Liver (tissue), 9 donors: ENCODE measurements around the gene BNC2. TPM values are rescaled to one million over a fixed set of nuclear protein-coding genes. Genes with fewer than 3 reads are reported as not detected.
A peak's percentile ranks its signal among the peaks of the same experiment; 100 is the strongest.

Experiments
- DNase-seq: peaks from one replicate; pipeline ENCODE4 v3.0.0-alpha.2; 2017; ENCODE audit warnings: low spot score
- H3K27ac ChIP-seq, 2 donors: one replicate each; pipeline ENCODE4 v1.7.0; 2013; ENCODE audit warnings: inconsistent platforms in 2 of 2, low read length in 2 of 2, control low read depth in 1 of 2, low read depth in 1 of 2, mild to moderate bottlenecking in 1 of 2
- H3K27me3 ChIP-seq, 4 donors: one replicate each; pipeline versions ENCODE4 v1.6.1 to v1.7.0; 2013; ENCODE audit warnings: low read length in 3 of 4, inconsistent platforms in 1 of 4, mild to moderate bottlenecking in 1 of 4, moderate library complexity in 1 of 4; ENCODE audit not compliant: control insufficient read depth in 4 of 4, insufficient read depth in 4 of 4
- H3K36me3 ChIP-seq, 4 donors: one replicate each; pipeline versions ENCODE4 v1.6.1 to v1.7.0; 2013; ENCODE audit warnings: low read length in 3 of 4, mild to moderate bottlenecking in 3 of 4, low read depth in 1 of 4, moderate library complexity in 1 of 4; ENCODE audit not compliant: control insufficient read depth in 4 of 4, insufficient read depth in 3 of 4
- H3K4me1 ChIP-seq, 4 donors: one replicate each; pipeline versions ENCODE4 v1.6.1 to v1.7.0; 2013; ENCODE audit warnings: low read length in 3 of 4, mild to moderate bottlenecking in 3 of 4, moderate library complexity in 1 of 4; ENCODE audit not compliant: control insufficient read depth in 4 of 4, insufficient read depth in 4 of 4
- H3K4me3 ChIP-seq, 3 donors: one replicate each; pipeline versions ENCODE4 v1.6.1 to v1.7.0; 2013; ENCODE audit warnings: low read length in 3 of 3, control low read depth in 1 of 3, low read depth in 1 of 3, mild to moderate bottlenecking in 1 of 3
- H3K9ac ChIP-seq, 2 donors: one replicate each; pipeline ENCODE4 v1.7.0; 2013; ENCODE audit warnings: low read length in 2 of 2, mild to moderate bottlenecking in 2 of 2, moderate library complexity in 2 of 2, control low read depth in 1 of 2, low read depth in 1 of 2
- H3K9me3 ChIP-seq, 4 donors: one replicate each; pipeline versions ENCODE4 v1.6.1 to v1.7.0; 2013; ENCODE audit warnings: low read length in 3 of 4; ENCODE audit not compliant: control insufficient read depth in 4 of 4
- FOXA1 ChIP-seq: IDR thresholded peaks from 2 replicates; pipeline ENCODE4 v1.6.1; 2016; ENCODE audit warnings: antibody characterized with exemption
- FOXA2 ChIP-seq: IDR thresholded peaks from 2 replicates; pipeline ENCODE4 v1.6.1; 2016; ENCODE audit warnings: antibody characterized with exemption
- HNF4A ChIP-seq, 2 donors: conservative IDR thresholded peaks; 2 replicates each; pipeline ENCODE4 v1.6.1; 2016; ENCODE audit warnings: antibody characterized with exemption in 2 of 2, mild to moderate bottlenecking in 2 of 2
- JUND ChIP-seq, 2 donors: IDR thresholded peaks; 2 replicates each; pipeline ENCODE4 v1.6.1; 2016; ENCODE audit warnings: antibody characterized with exemption in 2 of 2
- NR2F2 ChIP-seq: IDR thresholded peaks from 2 replicates; pipeline ENCODE4 v1.6.1; 2016; ENCODE audit warnings: antibody characterized with exemption
- RAD21 ChIP-seq, 2 donors: IDR thresholded peaks; 2 replicates each; pipeline ENCODE4 v1.6.1; 2016; ENCODE audit warnings: antibody characterized with exemption in 2 of 2, mild to moderate bottlenecking in 2 of 2
- SP1 ChIP-seq: IDR thresholded peaks from 2 replicates; pipeline ENCODE4 v1.6.1; 2018; ENCODE audit warnings: antibody characterized with exemption, mild to moderate bottlenecking
- WGBS: extraction: QIAGEN DNeasy Blood & Tissue Kit; methylation state at CpG from one replicate; pipeline ENCODE4 v1.1.7; 2013; 5-methylcytosine and 5-hydroxymethylcytosine counted together
- polyA plus RNA-seq, 2 donors: library from polyadenylated mRNA; stranded (reverse) in 1 of 2; unstranded in 1 of 2; fragments of 200-250 nt in 1 of 2; fragments of >200 nt in 1 of 2; fragmentation: Nextera tagmentation in 1 of 2; extraction: Ambion mirVana in 1 of 2; gene quantifications; one replicate each; pipeline versions ENCODE4 v1.2.1 to v1.2.3, GENCODE V29; 2013 to 2015
- total RNA-seq, 2 donors: library from RNA; depleted of rRNA; stranded (reverse); fragments of >200 nt; gene quantifications; one replicate each; pipeline ENCODE4 v1.2.3, GENCODE V29; 2014
- TF ChIP-seq, protein P1 (sequence below): IDR thresholded peaks from 2 replicates; pipeline ENCODE4 v1.6.1; 2016; ENCODE audit warnings: antibody characterized with exemption
- TF ChIP-seq, protein P2 (sequence below): IDR thresholded peaks from 2 replicates; pipeline ENCODE4 v1.6.1; 2016; ENCODE audit warnings: antibody characterized with exemption, mild to moderate bottlenecking
- TF ChIP-seq, protein P3 (sequence below): fragments of 150-350 bp; IDR thresholded peaks from 2 replicates; pipeline ENCODE4 v1.5.1; 2017; ENCODE audit warnings: improper control_type of control experiment, low read depth, low read length; ENCODE audit not compliant: missing input control
- TF ChIP-seq, protein P4 (sequence below): IDR thresholded peaks from 2 replicates; pipeline ENCODE4 v1.6.1; 2016; ENCODE audit warnings: antibody characterized with exemption
- TF ChIP-seq, protein P5 (sequence below): IDR thresholded peaks from 2 replicates; pipeline ENCODE4 v1.6.1; 2016; ENCODE audit warnings: antibody characterized with exemption
- donor health status: healthy.
- donor health status: healthy.
- donor health status: healthy.
- donor health status: healthy.
- donor health status: healthy.

BNC2 gene
- total and polyA plus RNA-seq, 4 donors: 0.07 to 0.67 (median 0.08) TPM

DNA sequence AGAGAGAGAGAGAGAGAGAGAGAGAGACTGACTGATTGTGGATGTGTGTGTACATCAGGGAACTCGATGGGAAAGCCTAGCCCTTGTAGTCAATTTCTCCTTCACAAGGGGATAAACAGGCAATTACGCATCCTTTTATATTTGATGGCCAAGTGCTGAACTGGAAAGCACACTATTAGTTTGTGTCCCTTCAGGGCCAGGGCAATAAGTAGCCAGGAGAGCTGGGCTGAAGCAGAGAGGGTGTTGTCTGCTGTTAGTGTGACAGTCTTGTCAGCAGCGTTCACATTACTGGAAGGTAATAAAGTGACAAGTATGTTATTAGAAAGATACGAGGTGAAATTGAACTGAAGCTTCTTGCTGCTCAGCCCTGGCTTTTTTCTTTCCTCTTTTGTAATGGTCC, 457.7 kb downstream of the BNC2 start:
- Histone ChIP-seq H3K27ac (peak overlapping the region in 1 of 2 donors; percentile 84), H3K4me1 (peaks cover 0 to 9% (median 3%) of the 10 kb centered on the region in 4 donors)

DNA sequence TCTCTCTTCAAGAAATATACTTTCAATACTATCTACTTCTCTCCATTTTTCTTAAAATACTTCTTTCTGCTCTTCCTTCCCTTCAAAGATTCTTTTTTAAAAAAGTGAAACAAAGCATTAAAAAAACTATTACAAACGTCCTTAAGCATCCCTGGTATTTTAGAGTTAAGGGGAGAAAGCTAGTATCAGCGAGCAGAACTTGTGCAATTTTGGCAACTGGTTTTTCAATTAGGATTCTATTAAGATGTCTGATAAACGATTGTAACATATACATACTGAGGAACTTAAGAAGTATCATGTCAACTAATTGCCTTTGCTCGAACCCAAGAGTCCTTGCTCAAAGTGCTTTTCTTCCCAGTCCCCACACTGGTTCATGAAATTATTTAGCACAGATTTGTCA, 459.2 kb downstream of the BNC2 start:
- Histone ChIP-seq H3K4me3 (no peak overlapping the region), H3K9ac (no peak overlapping the region), H3K9me3 (no peaks in the 10 kb centered on the region), H3K36me3 (no peaks in the 10 kb centered on the region), H3K4me1 (peaks cover 0 to 9% (median 3%) of the 10 kb centered on the region in 4 donors), H3K27ac (no peak overlapping the region), H3K27me3 (peaks cover 0 to 2% (median 0%) of the 10 kb centered on the region in 4 donors)
- TF ChIP-seq, protein P1, sequence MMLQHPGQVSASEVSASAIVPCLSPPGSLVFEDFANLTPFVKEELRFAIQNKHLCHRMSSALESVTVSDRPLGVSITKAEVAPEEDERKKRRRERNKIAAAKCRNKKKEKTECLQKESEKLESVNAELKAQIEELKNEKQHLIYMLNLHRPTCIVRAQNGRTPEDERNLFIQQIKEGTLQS: no peak
- TF ChIP-seq FOXA1 (no peak), FOXA2 (no peak), SP1 (no peak), RAD21 (IDR thresholded peaks at IDR 0.05) (no peak), JUND (IDR thresholded peaks at IDR 0.05) (no peak), HNF4A (conservative IDR thresholded peaks at IDR 0.05) (no peak), NR2F2 (no peak)
- TF ChIP-seq, protein P2, sequence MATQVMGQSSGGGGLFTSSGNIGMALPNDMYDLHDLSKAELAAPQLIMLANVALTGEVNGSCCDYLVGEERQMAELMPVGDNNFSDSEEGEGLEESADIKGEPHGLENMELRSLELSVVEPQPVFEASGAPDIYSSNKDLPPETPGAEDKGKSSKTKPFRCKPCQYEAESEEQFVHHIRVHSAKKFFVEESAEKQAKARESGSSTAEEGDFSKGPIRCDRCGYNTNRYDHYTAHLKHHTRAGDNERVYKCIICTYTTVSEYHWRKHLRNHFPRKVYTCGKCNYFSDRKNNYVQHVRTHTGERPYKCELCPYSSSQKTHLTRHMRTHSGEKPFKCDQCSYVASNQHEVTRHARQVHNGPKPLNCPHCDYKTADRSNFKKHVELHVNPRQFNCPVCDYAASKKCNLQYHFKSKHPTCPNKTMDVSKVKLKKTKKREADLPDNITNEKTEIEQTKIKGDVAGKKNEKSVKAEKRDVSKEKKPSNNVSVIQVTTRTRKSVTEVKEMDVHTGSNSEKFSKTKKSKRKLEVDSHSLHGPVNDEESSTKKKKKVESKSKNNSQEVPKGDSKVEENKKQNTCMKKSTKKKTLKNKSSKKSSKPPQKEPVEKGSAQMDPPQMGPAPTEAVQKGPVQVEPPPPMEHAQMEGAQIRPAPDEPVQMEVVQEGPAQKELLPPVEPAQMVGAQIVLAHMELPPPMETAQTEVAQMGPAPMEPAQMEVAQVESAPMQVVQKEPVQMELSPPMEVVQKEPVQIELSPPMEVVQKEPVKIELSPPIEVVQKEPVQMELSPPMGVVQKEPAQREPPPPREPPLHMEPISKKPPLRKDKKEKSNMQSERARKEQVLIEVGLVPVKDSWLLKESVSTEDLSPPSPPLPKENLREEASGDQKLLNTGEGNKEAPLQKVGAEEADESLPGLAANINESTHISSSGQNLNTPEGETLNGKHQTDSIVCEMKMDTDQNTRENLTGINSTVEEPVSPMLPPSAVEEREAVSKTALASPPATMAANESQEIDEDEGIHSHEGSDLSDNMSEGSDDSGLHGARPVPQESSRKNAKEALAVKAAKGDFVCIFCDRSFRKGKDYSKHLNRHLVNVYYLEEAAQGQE: no peak
- TF ChIP-seq, protein P3, sequence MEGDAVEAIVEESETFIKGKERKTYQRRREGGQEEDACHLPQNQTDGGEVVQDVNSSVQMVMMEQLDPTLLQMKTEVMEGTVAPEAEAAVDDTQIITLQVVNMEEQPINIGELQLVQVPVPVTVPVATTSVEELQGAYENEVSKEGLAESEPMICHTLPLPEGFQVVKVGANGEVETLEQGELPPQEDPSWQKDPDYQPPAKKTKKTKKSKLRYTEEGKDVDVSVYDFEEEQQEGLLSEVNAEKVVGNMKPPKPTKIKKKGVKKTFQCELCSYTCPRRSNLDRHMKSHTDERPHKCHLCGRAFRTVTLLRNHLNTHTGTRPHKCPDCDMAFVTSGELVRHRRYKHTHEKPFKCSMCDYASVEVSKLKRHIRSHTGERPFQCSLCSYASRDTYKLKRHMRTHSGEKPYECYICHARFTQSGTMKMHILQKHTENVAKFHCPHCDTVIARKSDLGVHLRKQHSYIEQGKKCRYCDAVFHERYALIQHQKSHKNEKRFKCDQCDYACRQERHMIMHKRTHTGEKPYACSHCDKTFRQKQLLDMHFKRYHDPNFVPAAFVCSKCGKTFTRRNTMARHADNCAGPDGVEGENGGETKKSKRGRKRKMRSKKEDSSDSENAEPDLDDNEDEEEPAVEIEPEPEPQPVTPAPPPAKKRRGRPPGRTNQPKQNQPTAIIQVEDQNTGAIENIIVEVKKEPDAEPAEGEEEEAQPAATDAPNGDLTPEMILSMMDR: no peak
- TF ChIP-seq, protein P4, sequence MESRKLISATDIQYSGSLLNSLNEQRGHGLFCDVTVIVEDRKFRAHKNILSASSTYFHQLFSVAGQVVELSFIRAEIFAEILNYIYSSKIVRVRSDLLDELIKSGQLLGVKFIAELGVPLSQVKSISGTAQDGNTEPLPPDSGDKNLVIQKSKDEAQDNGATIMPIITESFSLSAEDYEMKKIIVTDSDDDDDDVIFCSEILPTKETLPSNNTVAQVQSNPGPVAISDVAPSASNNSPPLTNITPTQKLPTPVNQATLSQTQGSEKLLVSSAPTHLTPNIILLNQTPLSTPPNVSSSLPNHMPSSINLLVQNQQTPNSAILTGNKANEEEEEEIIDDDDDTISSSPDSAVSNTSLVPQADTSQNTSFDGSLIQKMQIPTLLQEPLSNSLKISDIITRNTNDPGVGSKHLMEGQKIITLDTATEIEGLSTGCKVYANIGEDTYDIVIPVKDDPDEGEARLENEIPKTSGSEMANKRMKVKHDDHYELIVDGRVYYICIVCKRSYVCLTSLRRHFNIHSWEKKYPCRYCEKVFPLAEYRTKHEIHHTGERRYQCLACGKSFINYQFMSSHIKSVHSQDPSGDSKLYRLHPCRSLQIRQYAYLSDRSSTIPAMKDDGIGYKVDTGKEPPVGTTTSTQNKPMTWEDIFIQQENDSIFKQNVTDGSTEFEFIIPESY: no peak
- TF ChIP-seq, protein P5, sequence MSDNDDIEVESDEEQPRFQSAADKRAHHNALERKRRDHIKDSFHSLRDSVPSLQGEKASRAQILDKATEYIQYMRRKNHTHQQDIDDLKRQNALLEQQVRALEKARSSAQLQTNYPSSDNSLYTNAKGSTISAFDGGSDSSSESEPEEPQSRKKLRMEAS: no peak
- no peak for DNase-seq
- WGBS: 74% methylated on average over 4 of the region's 4 CpGs

More for the DNA sequence above, 457.7 kb downstream of the BNC2 start:
- DNase-seq: no peak
- no peaks in the 10 kb centered on the region for H3K9me3 ChIP-seq
- no peaks in the 10 kb centered on the region for H3K36me3 ChIP-seq
- H3K4me3 ChIP-seq: no peak overlapping the region
- WGBS: 73% methylated on average over 4 of the region's 4 CpGs
- no peak for TF ChIP-seq JUND (IDR thresholded peaks at IDR 0.05)
- TF ChIP-seq, protein P2: peak; percentile 92
- no peak overlapping the region for H3K9ac ChIP-seq
- H3K27me3 ChIP-seq: peaks cover 0 to 2% (median 0%) of the 10 kb centered on the region in 4 donors
